MCF 10A (cell line): Measurements from ENCODE around the gene ALDH1B1. TPM values are rescaled to one million over a fixed set of nuclear protein-coding genes. Genes with fewer than 3 reads are reported as not detected.

Experiments used
- BruUV-seq: library from RNA; stranded (reverse); fragments of 400-500 nt; replicated peaks from 2 replicates; lab custom pipeline; 2021; lab: Mats Ljungman, UMichigan
- CTCF ChIA-PET: fragments of 300-600 bp; sonication (Branson Sonifier 250); formaldehyde crosslinking; extraction: SDS; loops from one replicate; lab custom pipeline; 2021; ENCODE audit warnings: antibody characterized with exemption, inconsistent platforms; lab: Yijun Ruan, JAX
- POLR2A ChIA-PET: fragments of 300-600, 350-650 bp; sonication (Branson Sonifier 250); formaldehyde crosslinking; extraction: SDS; loops from one replicate; lab custom pipeline; 2020; ENCODE audit warnings: antibody characterized with exemption, inconsistent platforms; lab: Yijun Ruan, JAX
- DNase-seq: peaks from one replicate; pipeline ENCODE4 v3.0.0-alpha.2; 2018; ENCODE audit not compliant: unreplicated experiment
- H3K27ac Mint-ChIP-seq: one replicate; pipeline ENCODE4 v1.8.0; 2022; ENCODE audit warnings: mild to moderate bottlenecking, low read depth, mixed read lengths; ENCODE audit not compliant: unreplicated experiment
- H3K27me3 Mint-ChIP-seq: one replicate; pipeline ENCODE4 v1.8.0; 2022; ENCODE audit warnings: mixed read lengths; ENCODE audit not compliant: insufficient read depth, unreplicated experiment
- H3K36me3 Mint-ChIP-seq: one replicate; pipeline ENCODE4 v1.8.0; 2022; ENCODE audit warnings: mild to moderate bottlenecking, moderate library complexity, mixed read lengths; ENCODE audit not compliant: insufficient read depth, unreplicated experiment
- H3K4me1 Mint-ChIP-seq: one replicate; pipeline ENCODE4 v1.8.0; 2022; ENCODE audit warnings: mixed read lengths; ENCODE audit not compliant: insufficient read depth, unreplicated experiment
- H3K4me3 Mint-ChIP-seq: one replicate; pipeline ENCODE4 v1.8.0; 2022; ENCODE audit warnings: mild to moderate bottlenecking, moderate library complexity, mixed read lengths; ENCODE audit not compliant: unreplicated experiment
- H3K9me3 Mint-ChIP-seq: one replicate; pipeline ENCODE4 v1.8.0; 2022; ENCODE audit warnings: mixed read lengths; ENCODE audit not compliant: unreplicated experiment
- intact Hi-C: fragments of 100-400 bp; cut with micrococcal nuclease; formaldehyde crosslinking; loops from 2 replicates; pipeline ENCODE4 v1.14.1; 2022
- total RNA-seq: library from RNA; stranded (reverse); gene quantifications from 2 replicates; pipeline ENCODE4 v1.2.3, GENCODE V29; 2022
- TF ChIP-seq, protein P1 (sequence below): fragments of 200-600 bp; IDR thresholded peaks from one replicate; pipeline ENCODE4 v1.8.0; 2022; ENCODE audit warnings: antibody characterized with exemption, mild to moderate bottlenecking; ENCODE audit not compliant: unreplicated experiment

Gene ALDH1B1
- total RNA-seq, 1 experiment from 2014 or later: 26.2 TPM

DNA sequence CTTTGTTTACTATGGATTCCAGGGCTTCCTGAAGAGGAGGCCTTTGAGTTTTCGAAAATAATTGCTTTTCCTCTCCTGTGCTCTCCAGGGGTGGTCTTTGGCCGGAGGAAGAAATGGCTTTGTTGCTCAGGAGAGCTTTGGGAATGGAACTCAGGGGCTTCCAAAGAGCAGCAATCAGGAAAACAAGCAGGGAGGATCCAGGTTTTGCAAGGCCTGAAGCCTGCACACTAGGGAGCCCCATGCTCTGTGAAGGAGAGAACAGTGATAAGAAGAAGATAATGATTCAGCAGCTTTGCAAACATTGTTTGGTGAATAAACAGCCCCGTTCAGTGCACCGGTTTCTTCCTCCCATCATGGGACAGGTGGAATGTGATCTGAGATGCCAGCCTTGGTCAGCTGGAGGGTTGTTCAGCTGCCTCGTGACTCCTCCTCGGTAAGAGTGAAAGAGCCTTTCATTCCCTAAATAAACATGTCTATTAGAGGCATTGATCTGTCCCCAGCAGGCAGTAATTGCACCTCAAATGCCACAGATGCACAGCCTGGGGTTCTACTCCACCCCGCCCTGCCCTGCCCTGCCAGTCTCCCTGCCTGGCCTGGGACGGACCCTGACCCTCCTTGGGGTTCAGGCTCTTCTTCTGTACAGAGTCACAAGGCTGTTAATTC, 11.5 kb upstream of the ALDH1B1 start:
- Mint-ChIP-seq H3K36me3 (no peaks in the 10 kb centered on the region), H3K27ac (no peak overlapping the region), H3K4me3 (no peak overlapping the region), H3K27me3 (no peaks in the 10 kb centered on the region), H3K4me1 (no peaks in the 10 kb centered on the region), H3K9me3 (peaks cover 10% of the 10 kb centered on the region)
- ChIA-PET CTCF (no interaction called here), POLR2A (no interaction called here)
- intact Hi-C loops: no loop called here
- DNase-seq: no peak
- BruUV-seq: no TSS peak
- TF ChIP-seq, protein P1, sequence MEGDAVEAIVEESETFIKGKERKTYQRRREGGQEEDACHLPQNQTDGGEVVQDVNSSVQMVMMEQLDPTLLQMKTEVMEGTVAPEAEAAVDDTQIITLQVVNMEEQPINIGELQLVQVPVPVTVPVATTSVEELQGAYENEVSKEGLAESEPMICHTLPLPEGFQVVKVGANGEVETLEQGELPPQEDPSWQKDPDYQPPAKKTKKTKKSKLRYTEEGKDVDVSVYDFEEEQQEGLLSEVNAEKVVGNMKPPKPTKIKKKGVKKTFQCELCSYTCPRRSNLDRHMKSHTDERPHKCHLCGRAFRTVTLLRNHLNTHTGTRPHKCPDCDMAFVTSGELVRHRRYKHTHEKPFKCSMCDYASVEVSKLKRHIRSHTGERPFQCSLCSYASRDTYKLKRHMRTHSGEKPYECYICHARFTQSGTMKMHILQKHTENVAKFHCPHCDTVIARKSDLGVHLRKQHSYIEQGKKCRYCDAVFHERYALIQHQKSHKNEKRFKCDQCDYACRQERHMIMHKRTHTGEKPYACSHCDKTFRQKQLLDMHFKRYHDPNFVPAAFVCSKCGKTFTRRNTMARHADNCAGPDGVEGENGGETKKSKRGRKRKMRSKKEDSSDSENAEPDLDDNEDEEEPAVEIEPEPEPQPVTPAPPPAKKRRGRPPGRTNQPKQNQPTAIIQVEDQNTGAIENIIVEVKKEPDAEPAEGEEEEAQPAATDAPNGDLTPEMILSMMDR: no peak

DNA sequence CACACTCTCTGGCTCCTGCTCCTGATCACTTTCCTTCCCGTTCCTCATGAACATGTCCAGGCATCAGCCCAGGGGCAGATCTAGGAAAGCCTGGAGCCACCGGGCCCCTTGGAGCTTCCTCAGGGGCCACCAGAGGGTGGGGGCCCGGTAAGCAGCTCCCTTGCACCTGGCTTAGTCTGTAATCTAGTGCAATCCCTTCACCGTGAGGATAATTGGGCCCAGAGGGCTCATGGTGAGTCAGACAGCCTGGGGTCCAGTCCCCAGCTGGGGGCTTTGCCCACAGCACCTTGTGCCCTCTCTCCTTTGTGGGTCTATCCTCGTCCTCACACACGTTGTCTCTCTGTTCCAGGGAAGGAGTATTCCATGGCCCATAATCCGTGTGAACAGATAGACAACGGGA, 10.4 kb upstream of the ALDH1B1 start:
- Mint-ChIP-seq H3K36me3 (no peaks in the 10 kb centered on the region), H3K4me3 (no peak overlapping the region), H3K4me1 (no peaks in the 10 kb centered on the region), H3K9me3 (peaks cover 10% of the 10 kb centered on the region), H3K27me3 (no peaks in the 10 kb centered on the region), H3K27ac (no peak overlapping the region)
- TF ChIP-seq, protein P1: no peak
- ChIA-PET CTCF (interaction anchor here (0.5 to 1.5 kb wide), 3 partner anchors 12 to 468 kb away, joined by 3 to 4 read pairs (median 3); no protein-coding TSS in a partner anchor), POLR2A (no interaction called here)
- no peak for DNase-seq
- BruUV-seq: no TSS peak
- intact Hi-C loops: no loop called here

DNA sequence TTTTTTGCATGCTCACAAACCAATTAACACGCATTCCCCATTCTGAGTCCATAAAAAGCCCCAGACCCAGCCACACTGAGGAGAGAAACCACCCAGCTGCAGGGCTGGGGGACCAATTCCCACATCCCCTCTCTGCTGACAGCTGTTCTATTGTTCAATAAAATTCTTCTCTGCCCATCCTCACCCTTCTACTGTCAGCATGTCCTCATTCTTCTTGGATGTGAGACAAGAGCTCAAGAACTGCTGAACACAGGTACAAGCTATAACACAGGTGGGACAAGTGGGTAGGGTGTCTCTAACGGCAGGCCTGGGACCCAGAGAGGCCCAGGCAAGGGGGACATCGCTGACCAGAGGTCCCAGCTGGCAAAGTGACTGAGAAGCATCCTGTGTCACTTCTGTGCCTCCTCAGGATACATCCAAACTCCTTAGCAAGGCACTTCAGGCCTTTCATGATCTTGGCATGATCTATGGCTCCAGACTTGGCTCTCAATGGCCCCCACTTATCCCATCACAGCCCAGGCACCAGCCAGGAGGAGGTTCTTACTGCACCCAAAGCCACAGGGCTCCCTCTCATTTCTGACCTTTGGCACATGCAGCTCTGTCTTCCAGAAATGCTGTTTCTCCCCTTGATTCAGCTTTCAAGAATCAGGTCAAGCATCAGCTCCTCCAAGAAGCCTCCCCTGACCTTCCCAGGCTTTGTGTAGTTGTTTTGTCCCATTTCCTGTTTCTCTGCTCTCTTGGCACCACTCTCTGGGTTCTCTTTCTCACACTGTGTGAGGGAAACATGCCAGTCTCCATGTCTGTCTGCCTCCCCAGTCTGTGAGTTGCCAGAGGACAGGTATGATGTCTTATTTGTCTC, 7.3 kb upstream of the ALDH1B1 start:
- DNase-seq: no peak
- POLR2A ChIA-PET: interaction anchor here (0.9 kb wide), 1 partner anchor 8 kb away, joined by 3 read pairs; no protein-coding TSS in a partner anchor
- TF ChIP-seq, protein P1: no peak
- Mint-ChIP-seq H3K27ac (no peak overlapping the region), H3K36me3 (peaks cover 6% of the 10 kb centered on the region), H3K4me3 (no peak overlapping the region), H3K4me1 (peaks cover 8% of the 10 kb centered on the region), H3K9me3 (peaks cover 10% of the 10 kb centered on the region), H3K27me3 (no peaks in the 10 kb centered on the region)
- CTCF ChIA-PET: interaction anchor here (0.6 to 1.4 kb wide), 5 partner anchors 14 to 297 kb away, joined by 3 to 9 read pairs (median 3); no protein-coding TSS in a partner anchor
- intact Hi-C loops: no loop called here
- no TSS peak for BruUV-seq

DNA sequence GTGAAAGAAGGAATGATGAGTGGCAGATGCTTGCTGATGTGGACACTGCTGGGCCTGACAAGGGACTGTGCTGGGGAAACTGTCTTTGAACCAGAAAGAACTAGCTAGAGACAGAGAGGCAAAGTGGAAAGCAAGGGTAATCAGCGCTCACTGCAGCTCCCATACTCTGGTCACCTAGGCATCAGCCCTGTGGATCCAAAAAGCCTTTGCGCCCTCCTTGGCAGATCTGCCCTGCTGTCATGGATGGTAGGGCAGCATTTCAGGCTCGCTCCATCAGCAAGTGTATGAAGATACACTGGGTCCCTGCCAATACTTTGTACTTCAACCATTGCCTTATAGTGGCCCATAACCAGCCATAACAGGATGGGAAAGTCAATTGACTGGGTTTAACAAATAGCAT, 6.6 kb upstream of the ALDH1B1 start:
- H3K4me1 Mint-ChIP-seq: peaks cover 8% of the 10 kb centered on the region
- no peak overlapping the region for H3K27ac Mint-ChIP-seq
- TF ChIP-seq, protein P1: no peak
- BruUV-seq: no TSS peak
- peaks cover 10% of the 10 kb centered on the region for H3K9me3 Mint-ChIP-seq
- H3K36me3 Mint-ChIP-seq: peaks cover 6% of the 10 kb centered on the region
- H3K27me3 Mint-ChIP-seq: no peaks in the 10 kb centered on the region
- H3K4me3 Mint-ChIP-seq: no peak overlapping the region
- no peak for DNase-seq
- POLR2A ChIA-PET: no interaction called here
- CTCF ChIA-PET: interaction anchor here (0.9 to 1.6 kb wide), 2 partner anchors 15 to 298 kb away, joined by 3 to 4 read pairs; no protein-coding TSS in a partner anchor
- intact Hi-C loops: no loop called here
